NOMO-1 treated with dmso at 0.1 percent for 144 hours (cell line): Measurements from ENCODE around the gene CTNNB1.

ENCODE experiments used
- DNase-seq: peaks from one replicate; lab custom pipeline; 2025; ENCODE audit not compliant: unreplicated experiment; lab: John Stamatoyannopoulos, UW

CTNNB1 gene

DNA sequence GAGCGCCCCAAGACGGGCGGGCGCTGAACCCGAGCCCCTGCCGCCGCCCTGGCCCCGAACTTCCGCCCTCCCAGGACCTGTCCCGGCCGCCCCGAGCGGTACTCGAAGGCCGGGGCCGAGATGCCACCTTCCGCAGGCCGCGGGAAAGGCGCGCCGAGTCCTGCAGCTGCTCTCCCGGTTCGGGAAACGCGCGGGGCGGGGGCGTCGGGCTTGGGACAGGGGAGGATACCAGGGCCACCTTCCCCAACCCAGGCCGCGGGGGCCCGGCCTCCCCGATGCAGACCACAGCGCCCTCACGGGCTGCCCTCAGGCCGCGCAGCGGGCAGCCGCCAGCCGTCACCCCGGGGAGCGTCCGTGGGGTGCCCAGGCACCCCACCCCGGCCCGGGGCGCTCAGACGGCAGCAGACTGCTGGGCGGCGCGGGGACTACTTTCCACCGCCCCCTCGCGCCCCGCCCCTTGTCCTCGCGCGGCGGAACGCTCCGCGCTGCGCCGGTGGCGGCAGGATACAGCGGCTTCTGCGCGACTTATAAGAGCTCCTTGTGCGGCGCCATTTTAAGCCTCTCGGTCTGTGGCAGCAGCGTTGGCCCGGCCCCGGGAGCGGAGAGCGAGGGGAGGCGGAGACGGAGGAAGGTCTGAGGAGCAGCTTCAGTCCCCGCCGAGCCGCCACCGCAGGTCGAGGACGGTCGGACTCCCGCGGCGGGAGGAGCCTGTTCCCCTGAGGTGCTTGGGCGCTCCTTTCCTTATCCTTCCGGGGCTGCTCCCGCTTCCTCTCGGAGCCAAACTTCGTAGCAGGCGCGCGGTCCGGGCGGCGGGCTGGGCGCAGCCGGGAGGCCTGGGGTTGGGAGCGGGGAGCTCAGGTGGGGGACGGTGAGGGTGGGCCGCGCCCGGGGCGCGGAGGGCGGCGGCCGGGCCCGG, at the start of gene CTNNB1:
TSS of gene CTNNB1 (plus strand) at position 556 of the 916 bp plus-strand sequence. CDS start 24,564 bp downstream, outside the sequence.
- DNase-seq, result peak; percentile 74

DNA sequence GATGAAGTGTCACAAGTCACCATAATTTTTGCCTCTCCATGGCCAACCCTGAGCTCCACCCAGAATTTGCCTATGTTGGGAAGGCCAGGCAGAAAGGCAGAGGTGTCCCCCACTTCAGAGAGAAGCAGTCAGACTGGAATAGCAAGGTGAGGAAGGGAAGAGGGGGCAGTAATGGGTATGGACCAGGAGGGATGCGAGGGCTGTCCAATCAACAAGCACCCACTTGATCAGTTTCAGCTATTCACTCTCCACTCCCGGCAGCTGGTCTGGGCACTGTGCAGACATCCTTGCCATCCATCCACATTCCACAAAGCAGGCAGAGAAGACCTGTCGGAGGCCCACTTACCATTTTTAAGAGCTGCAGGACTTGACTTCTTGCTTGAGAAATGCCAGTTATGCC, 43.5 kb upstream of the CTNNB1 start:
- no peak for DNase-seq

DNA sequence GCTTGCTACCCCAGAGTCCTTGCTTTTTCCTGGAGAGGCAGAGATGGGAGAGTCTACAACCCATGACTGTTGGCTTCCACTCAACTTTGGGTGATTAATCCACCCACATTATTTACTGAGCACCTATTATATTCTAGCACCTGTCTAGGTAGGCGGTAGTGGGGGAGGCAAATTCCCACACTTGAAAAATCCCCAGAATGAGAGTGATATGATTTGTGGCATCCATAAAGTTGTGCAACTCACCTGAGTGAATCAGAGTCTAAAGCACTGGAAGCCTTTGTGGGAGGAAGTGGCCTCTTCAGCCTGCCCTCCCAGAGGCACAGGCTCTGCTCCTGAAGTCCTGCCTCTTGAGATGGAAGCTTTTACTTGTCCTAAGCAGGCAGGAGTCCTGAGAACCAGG, 40.4 kb upstream of the CTNNB1 start:
- no peak for DNase-seq

DNA sequence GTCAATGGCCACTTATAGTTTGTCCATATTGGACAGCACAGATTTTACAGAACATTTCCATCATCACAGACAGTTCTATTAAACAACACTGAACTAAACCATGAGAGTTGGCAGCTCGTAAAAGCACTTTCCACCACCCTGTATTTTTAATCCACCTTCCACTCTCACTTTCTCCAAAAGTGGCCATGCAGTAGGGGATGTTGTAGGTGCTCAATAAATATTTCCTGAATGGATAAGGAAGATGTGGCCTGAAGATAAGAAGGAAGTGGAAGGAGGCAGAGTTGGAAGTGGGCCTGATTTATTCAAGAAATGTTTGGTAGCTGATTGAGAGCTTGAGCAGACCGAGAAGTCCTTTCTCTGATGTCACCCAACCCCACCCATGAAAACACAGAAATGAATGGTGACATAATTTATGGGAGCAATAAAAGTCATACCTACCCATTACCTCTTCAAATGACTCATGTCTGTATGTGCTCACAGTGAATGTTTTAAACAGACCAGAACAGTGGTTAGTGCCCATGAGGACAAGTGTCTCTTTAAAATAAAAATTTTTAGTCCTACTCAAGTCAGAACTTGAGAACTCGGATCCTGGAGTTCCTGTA, 39.6 kb upstream of the CTNNB1 start:
- no peak for DNase-seq

GRCh38 chr3:41162541-41162940, 36.8 kb upstream of the CTNNB1 start:
- DNase-seq, result no peak

DNA sequence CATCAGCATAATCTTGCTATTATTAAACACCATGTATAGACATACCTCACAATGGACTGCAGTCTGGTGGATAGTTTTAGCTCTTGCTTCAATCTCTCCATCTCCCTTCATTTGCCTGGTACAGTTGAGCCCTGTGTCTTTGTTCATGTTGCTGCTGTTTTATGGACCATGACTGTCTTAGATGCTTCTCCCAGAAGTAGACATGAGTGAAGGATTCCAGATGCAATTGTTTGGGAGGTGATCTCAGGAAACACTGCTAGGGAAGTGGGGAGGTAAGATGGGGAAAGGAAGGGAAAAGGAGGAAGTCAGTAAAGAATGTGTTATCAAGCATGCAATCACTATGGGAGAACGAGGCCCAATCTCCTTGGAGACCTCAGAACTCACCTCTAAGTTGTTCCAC, 36.3 kb upstream of the CTNNB1 start:
- DNase-seq, result no peak

GRCh38 chr3:41163421-41163820, 35.9 kb upstream of the CTNNB1 start:
- peak; percentile 27 for DNase-seq

DNA sequence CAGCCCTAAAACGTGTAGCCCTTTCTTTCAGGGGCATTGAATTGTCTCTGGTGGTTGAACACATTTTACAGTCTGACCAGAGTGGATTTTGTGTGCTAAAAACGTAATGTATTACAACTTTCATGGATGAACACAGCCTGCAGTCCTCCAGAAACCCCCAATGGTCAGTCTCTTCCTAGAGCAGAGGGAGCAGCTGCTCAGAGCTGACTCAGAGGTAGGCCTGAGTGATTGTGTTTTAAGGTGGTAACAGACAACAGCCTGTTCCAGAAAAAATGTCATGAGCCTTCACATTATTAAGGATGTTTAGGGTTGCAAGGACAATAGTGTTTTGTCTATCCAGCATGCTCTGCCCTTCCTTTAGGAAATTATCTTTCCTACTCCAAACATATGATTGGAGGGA, 34.5 kb upstream of the CTNNB1 start:
- no peak for DNase-seq

DNA sequence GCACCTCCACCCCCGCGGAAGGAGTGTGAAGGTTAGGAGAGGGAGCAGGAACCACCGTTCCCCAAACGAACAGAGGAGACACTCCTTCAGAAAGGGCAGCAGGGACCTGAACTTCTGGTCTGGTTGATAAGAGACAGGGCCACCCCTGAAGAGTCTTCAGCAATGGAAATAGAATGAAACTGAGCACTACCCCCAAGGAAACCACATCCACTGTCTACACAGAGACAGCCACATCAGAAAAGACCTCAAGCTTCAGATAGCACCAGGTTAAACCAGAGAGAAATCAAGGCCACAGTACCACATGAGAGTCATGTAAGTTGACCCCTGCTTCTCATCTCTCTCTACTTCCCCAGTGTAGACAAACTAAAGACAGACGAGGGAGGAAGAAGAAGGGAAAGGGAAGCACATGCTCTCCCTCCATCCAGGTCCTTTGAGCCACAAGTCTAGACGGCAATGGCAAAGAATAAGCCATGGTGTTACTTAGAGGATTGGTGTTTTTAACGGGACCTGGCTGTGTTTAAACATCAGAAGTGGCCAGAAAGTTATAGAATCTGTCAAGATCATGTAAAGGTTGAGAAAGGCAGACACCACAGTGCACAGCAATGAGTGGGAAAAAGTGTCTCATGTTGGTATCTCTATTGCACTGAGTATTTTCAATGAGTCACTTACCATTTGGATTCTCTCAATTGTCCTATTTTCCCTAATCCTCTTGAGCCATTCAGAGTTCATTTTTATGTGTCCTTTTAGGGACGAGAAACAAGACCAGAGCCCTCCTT, 31.4 kb upstream of the CTNNB1 start:
- DNase-seq, result no peak

- no peak for DNase-seq
Observed at GRCh38 chr3:41169023-41169422, 30.3 kb upstream of the CTNNB1 start.

- no peak for DNase-seq
Observed at GRCh38 chr3:41173926-41174885, 25.1 kb upstream of the CTNNB1 start.

GRCh38 chr3:41175365-41175764, 23.9 kb upstream of the CTNNB1 start:
- DNase-seq, result no peak

DNA sequence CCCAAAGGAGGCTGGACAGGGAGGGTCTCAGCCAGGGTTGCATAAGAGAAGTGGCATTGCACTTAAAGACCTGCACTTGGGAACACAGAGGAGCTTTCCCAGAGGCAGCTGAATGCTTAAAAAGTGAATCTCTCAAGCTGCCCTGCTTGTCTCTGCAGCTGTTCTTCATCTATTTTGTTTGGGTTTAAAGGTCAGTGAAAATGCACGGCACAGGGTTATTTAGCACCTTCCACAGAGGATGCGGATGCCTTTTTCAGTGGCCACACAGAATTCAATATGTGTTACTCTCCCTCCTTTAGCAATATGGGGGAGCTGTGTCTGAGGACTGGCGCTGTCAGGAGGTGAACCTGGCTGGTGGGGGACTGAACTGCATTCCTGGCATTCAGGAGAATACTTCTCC, 22.7 kb upstream of the CTNNB1 start:
- no peak for DNase-seq

- no peak for DNase-seq
Observed at GRCh38 chr3:41178576-41178975, 20.7 kb upstream of the CTNNB1 start.

GRCh38 chr3:41180396-41180795, 18.9 kb upstream of the CTNNB1 start:
- DNase-seq, result no peak

DNA sequence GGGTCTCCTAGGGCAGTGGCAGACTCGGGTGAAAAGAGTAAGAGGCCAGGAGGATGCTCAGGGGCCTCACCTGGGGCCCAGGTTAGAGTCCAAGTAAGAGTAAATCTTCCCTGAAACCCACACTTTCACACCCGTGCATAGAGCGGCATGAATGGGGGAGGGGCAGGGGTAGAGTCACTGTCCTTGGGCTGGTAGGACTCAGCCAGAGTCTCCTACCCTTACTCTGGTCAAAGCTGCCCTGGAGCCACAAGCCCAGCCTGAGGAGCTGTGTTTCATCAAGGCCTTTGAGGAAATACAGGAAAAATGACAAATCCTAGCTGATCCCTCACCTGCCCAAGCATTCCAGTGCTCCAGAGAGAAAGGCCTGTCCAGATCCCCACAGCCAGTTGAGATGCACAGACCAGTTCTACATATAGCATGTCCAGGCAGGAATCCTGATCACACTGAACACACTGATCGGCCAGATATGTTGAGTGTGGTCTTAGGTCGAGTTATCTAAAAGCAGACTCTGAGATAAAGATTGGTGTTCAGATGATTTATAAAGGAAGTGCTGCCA, 16.7 kb upstream of the CTNNB1 start:
- no peak for DNase-seq

DNA sequence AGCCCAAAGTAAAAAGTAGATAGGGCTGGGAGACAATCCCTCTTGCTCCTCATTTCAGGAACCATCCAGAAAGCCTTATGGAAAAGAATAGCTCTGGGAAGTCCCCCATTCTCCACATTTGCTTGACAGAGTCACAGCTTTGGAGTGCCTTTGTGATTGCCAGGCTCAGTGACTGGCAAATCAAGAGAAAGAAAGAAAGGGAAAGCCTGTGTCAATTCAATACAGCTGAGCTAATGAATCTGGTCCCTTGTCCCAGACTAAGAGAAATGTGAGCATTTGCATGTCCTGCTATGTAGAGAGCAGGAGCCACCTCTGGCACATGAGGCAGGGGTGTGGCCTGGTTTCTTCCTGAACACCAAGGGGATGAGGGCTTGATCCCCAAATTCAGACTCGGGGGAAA, 14.9 kb upstream of the CTNNB1 start:
- no peak for DNase-seq

GRCh38 chr3:41186297-41186696, 13.0 kb upstream of the CTNNB1 start:
- DNase-seq, result no peak

- no peak for DNase-seq
Observed at GRCh38 chr3:41188306-41188705, 11.0 kb upstream of the CTNNB1 start.
